Transverse colon (tissue), 4 donors: ENCODE measurements around the gene SMIM27. TPM values are rescaled to one million over a fixed set of nuclear protein-coding genes. Genes with fewer than 3 reads are reported as not detected.
A peak's percentile ranks its signal among the peaks of the same experiment; 100 is the strongest.
"Not testable (repeated sequence)": the region's sequence is repeated elsewhere in the genome, so short reads cannot be mapped to it uniquely, and the experiment has no call there.

ENCODE experiments used
- DNase-seq: peaks from one replicate; pipeline ENCODE4 v3.0.0-alpha.2; 2019
- H3K27ac ChIP-seq, 4 donors: fragments of 200-600 bp; sonication (generic); 2 replicates each; pipeline ENCODE4 v1.5.1; 2016 to 2018; ENCODE audit warnings: inconsistent platforms in 4 of 4
- H3K27me3 ChIP-seq: fragments of 200-600 bp; sonication (generic); 2 replicates; pipeline ENCODE4 v1.5.1; 2017; ENCODE audit warnings: inconsistent platforms
- H3K36me3 ChIP-seq, 4 donors: fragments of 200-600 bp; sonication (generic); 2 replicates each; pipeline ENCODE4 v1.5.1; 2017 to 2019; ENCODE audit warnings: inconsistent platforms in 4 of 4
- H3K4me1 ChIP-seq, 4 donors: fragments of 200-600 bp; sonication (generic); 2 replicates each; pipeline ENCODE4 v1.5.1; 2017 to 2020; ENCODE audit warnings: inconsistent platforms in 4 of 4
- H3K4me3 ChIP-seq, 4 donors: fragments of 200-600 bp; sonication (generic); 1 replicate in 1 of 4; 2 replicates in 3 of 4; pipeline versions ENCODE4 v1.5.1 to v1.6.1; 2017 to 2019; ENCODE audit warnings: inconsistent platforms in 4 of 4
- H3K9me3 ChIP-seq, 2 donors: fragments of 200-600 bp; sonication (generic); 2 replicates each; pipeline ENCODE4 v1.5.1; 2017 to 2019; ENCODE audit warnings: inconsistent platforms in 2 of 2
- CTCF ChIP-seq, 5 experiments: fragments of 200-600 bp in 3 of 5; fragments of 450-650 bp in 2 of 5; sonication (generic) in 3 of 5; IDR thresholded peaks; 1 replicate in 2 of 5; 2 replicates in 3 of 5; pipeline ENCODE4 v1.5.1; 2016 to 2017; ENCODE audit warnings: antibody characterized with exemption in 5 of 5, inconsistent platforms in 3 of 5, mild to moderate bottlenecking in 2 of 5, moderate library complexity in 1 of 5
- EP300 ChIP-seq: sonication (generic); formaldehyde crosslinking; IDR thresholded peaks from one replicate; pipeline ENCODE4 v1.6.1; 2017; ENCODE audit warnings: antibody characterized with exemption, low read depth
- POLR2A ChIP-seq: fragments of 450-650 bp; IDR thresholded peaks from one replicate; pipeline ENCODE4 v1.6.1; 2016; ENCODE audit warnings: antibody characterized with exemption, mild to moderate bottlenecking, moderate library complexity
- POLR2AphosphoS5 ChIP-seq, 3 donors: sonication (generic); formaldehyde crosslinking; IDR thresholded peaks; one replicate each; pipeline ENCODE4 v1.6.1; 2016; ENCODE audit warnings: antibody characterized with exemption in 3 of 3
- WGBS, 2 donors: methylation state at CpG; one replicate each; pipeline ENCODE4 v1.1.5; 2018; ENCODE audit warnings: low coverage in 1 of 2; 5-methylcytosine and 5-hydroxymethylcytosine counted together
- in situ Hi-C, 4 donors: fragments of 200-750 bp; cut with MboI; loops; one replicate each; pipeline versions ENCODE4 v1.15.0 to v1.15.1; 2017; ENCODE audit warnings: low sequenced_read_pairs in 3 of 4, low pct_ligation_motif_present in 1 of 4, low pct_unique_long_range_greater_than_20kb in 1 of 4
- intact Hi-C: fragments of 100-400 bp; cut with DNase I; formaldehyde crosslinking; loops from one replicate; pipeline ENCODE4 v1.15.1; 2023; ENCODE audit warnings: low total_unique reads
- total RNA-seq, 4 donors: library from RNA; depleted of rRNA; stranded (reverse); fragments of >200 nt; gene quantifications; one replicate each; pipeline ENCODE4 v1.1.0, GENCODE V29; 2016

Gene SMIM27
- total RNA-seq, 4 donors from 2014 or later, result 2.0 to 7.5 (median 3.8) TPM

GRCh38 chr9:32533816-32534215 lies 18.3 kb upstream of the SMIM27 start:
- Histone ChIP-seq H3K27me3 (no peaks in the 10 kb centered on the region), H3K27ac (no peak overlapping the region), H3K36me3 (no peaks in the 10 kb centered on the region), H3K9me3 (no peaks in the 10 kb centered on the region), H3K4me1 (no peaks in the 10 kb centered on the region), H3K4me3 (no peak overlapping the region)
- intact Hi-C loops, result no loop called here
- no peak for TF ChIP-seq POLR2A
- TF ChIP-seq CTCF (IDR thresholded peaks at IDR 0.05), result no peak
- no peak for TF ChIP-seq POLR2AphosphoS5 (IDR thresholded peaks at IDR 0.05)
- no peak for TF ChIP-seq EP300
- 88 to 94% methylated on average over 4 of the region's 4 CpGs for WGBS, 2 donors
- DNase-seq, result no peak
- in situ Hi-C loops, result no loop called here

GRCh38 chr9:32543047-32543446 lies 9.1 kb upstream of the SMIM27 start:
- 93 to 94% methylated on average over 3 to 4 of the region's 4 CpGs for WGBS, 2 donors
- DNase-seq, result no peak
- Histone ChIP-seq H3K9me3 (no peaks in the 10 kb centered on the region), H3K4me1 (no peaks in the 10 kb centered on the region), H3K27me3 (no peaks in the 10 kb centered on the region), H3K27ac (no peak overlapping the region), H3K36me3 (peaks cover 0 to 19% (median 3%) of the 10 kb centered on the region in 4 donors), H3K4me3 (no peak overlapping the region)
- TF ChIP-seq EP300 (no peak), POLR2AphosphoS5 (IDR thresholded peaks at IDR 0.05) (no peak), POLR2A (no peak)
- in situ Hi-C loops, result no loop called here
- intact Hi-C loops, result no loop called here

- Histone ChIP-seq H3K9me3 (no peaks in the 10 kb centered on the region), H3K27me3 (no peaks in the 10 kb centered on the region), H3K4me1 (peaks cover 8 to 21% (median 15%) of the 10 kb centered on the region in 4 donors), H3K36me3 (peaks cover 0 to 19% (median 3%) of the 10 kb centered on the region in 4 donors), H3K4me3 (no peak overlapping the region), H3K27ac (no peak overlapping the region)
- intact Hi-C loops, result no loop called here
- in situ Hi-C loops, result no loop called here
- TF ChIP-seq POLR2AphosphoS5 (IDR thresholded peaks at IDR 0.05) (no peak), POLR2A (no peak), CTCF (IDR thresholded peaks at IDR 0.05) (no peak), EP300 (no peak)
- DNase-seq, result no peak
- WGBS, 2 donors, result 88 to 97% methylated on average over 1 of the region's 1 CpG
These were observed 6.2 kb upstream of the SMIM27 start for GRCh38 chr9:32545884-32546283.

- H3K36me3 ChIP-seq, H3K4me3 ChIP-seq, DNase-seq, H3K27me3 ChIP-seq, intact Hi-C loops, H3K9me3 ChIP-seq, in situ Hi-C loops, H3K27ac ChIP-seq: not testable (repeated sequence)
- 91 to 98% methylated on average over 12 to 20 of the region's 20 CpGs for WGBS, 2 donors
- H3K4me1 ChIP-seq, result peaks cover 9 to 26% (median 19%) of the 10 kb centered on the region in 4 donors
These were observed 3.9 kb upstream of the SMIM27 start for GRCh38 chr9:32548213-32548612.

GRCh38 chr9:32550150-32550561 lies 2.0 kb upstream of the SMIM27 start:
- intact Hi-C loops, result no loop called here
- no peak for DNase-seq
- no peak for TF ChIP-seq EP300
- no peak for TF ChIP-seq POLR2A
- TF ChIP-seq CTCF (IDR thresholded peaks at IDR 0.05), result no peak
- TF ChIP-seq POLR2AphosphoS5 (IDR thresholded peaks at IDR 0.05), result no peak
- Histone ChIP-seq H3K4me1 (peaks cover 12 to 30% (median 21%) of the 10 kb centered on the region in 4 donors), H3K9me3 (no peaks in the 10 kb centered on the region), H3K36me3 (no peaks in the 10 kb centered on the region), H3K27me3 (no peaks in the 10 kb centered on the region), H3K4me3 (peak overlapping the region; percentile 64 to 82 (median 80)), H3K27ac (peak overlapping the region; percentile 90 to 97 (median 92))
- in situ Hi-C loops, result no loop called here
- WGBS, 2 donors, result 2 to 3% methylated on average over 5 to 10 of the region's 10 CpGs
